AG04450 (cell line): ENCODE results near the gene IL3RA. TPM values are rescaled to one million over a fixed set of nuclear protein-coding genes. Genes with fewer than 3 reads are reported as not detected.

Source experiments
- CTCF ChIA-PET: fragments of 300-600, 350-600 bp; formaldehyde crosslinking; extraction: SDS; loops from one replicate; lab custom pipeline; 2022; ENCODE audit warnings: antibody characterized with exemption, inconsistent platforms; lab: Charles Lee
- POLR2A ChIA-PET: fragments of 350-600 bp; formaldehyde crosslinking; extraction: SDS; loops from one replicate; lab custom pipeline; 2021; ENCODE audit warnings: antibody characterized with exemption, inconsistent platforms; lab: Yijun Ruan, JAX
- DNase-seq: peaks from one replicate; pipeline ENCODE4 v3.0.0-alpha.2; 2011; ENCODE audit warnings: low read depth, low spot score
- H3K27ac ChIP-seq: one replicate; pipeline ENCODE4 v1.5.1; 2012; ENCODE audit warnings: low read depth, low read length, control low read depth
- H3K27me3 ChIP-seq: one replicate; pipeline ENCODE4 v1.6.0; 2012; ENCODE audit warnings: low read length; ENCODE audit not compliant: control insufficient read depth, insufficient read depth
- H3K4me3 ChIP-seq: 2 replicates; pipeline ENCODE4 v1.5.1; 2011; ENCODE audit warnings: mild to moderate bottlenecking, low read depth, low read length, control low read depth
- H3K9me3 ChIP-seq: 2 replicates; pipeline ENCODE4 v1.5.1; 2012; ENCODE audit warnings: low read length; ENCODE audit not compliant: control insufficient read depth, insufficient read depth
- CTCF ChIP-seq: IDR thresholded peaks from 2 replicates; pipeline ENCODE4 v1.5.1; 2011; ENCODE audit warnings: low read depth, low read length, control low read depth, inconsistent platforms
- polyA plus RNA-seq: library from polyadenylated mRNA; depleted of rRNA; stranded (reverse); fragments of >200 nt; gene quantifications from 2 replicates; pipeline ENCODE4 v1.2.3, GENCODE V29; 2011

IL3RA gene
- polyA plus RNA-seq, 1 experiment = not detected

GRCh38 chrX:1316527-1316926 is 20.1 kb upstream of the IL3RA start:
- peaks cover 53% of the 10 kb centered on the region for H3K9me3 ChIP-seq
- no peak overlapping the region for H3K4me3 ChIP-seq
- TF ChIP-seq CTCF = no peak
- H3K27ac ChIP-seq = no peak overlapping the region
- POLR2A ChIA-PET = no interaction called here
- no peak for DNase-seq
- no peaks in the 10 kb centered on the region for H3K27me3 ChIP-seq
- CTCF ChIA-PET = no interaction called here

- peaks cover 64% of the 10 kb centered on the region for H3K9me3 ChIP-seq
- H3K4me3 ChIP-seq = no peak overlapping the region
- no peak overlapping the region for H3K27ac ChIP-seq
- no peak for DNase-seq
- ChIA-PET CTCF (no interaction called here), POLR2A (no interaction called here)
- TF ChIP-seq CTCF = no peak
- no peaks in the 10 kb centered on the region for H3K27me3 ChIP-seq
Measured at GRCh38 chrX:1321674-1322073, 14.9 kb upstream of the IL3RA start.

DNA sequence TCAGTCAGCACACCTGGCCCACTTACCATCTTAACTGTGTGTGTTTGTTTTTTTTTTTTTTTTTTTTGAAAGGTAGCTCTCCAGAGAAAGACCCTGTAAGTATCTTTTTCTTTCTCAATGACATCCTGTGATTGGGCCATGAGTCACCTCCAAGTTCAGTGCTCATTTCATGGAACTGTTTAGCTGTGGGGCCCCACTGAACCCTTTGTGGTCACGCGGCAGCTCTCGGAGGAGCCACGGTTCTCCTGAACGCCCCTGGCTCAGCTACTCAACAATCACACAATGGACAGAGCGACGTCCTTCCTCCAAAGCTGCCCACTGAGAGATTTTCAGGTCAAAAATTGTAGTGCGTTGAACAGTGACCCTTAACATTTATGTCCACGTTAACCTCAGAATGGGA is 14.2 kb upstream of the IL3RA start:
- Histone ChIP-seq H3K9me3 (peaks cover 68% of the 10 kb centered on the region), H3K27ac (no peak overlapping the region), H3K27me3 (no peaks in the 10 kb centered on the region), H3K4me3 (no peak overlapping the region)
- TF ChIP-seq CTCF = no peak
- no peak for DNase-seq
- CTCF ChIA-PET = no interaction called here
- POLR2A ChIA-PET = no interaction called here

GRCh38 chrX:1323315-1323714 is 13.3 kb upstream of the IL3RA start:
- Histone ChIP-seq H3K4me3 (no peak overlapping the region), H3K9me3 (peaks cover 73% of the 10 kb centered on the region), H3K27me3 (no peaks in the 10 kb centered on the region), H3K27ac (no peak overlapping the region)
- TF ChIP-seq CTCF = no peak
- ChIA-PET POLR2A (no interaction called here), CTCF (no interaction called here)
- DNase-seq = no peak

GRCh38 chrX:1325515-1326116 is 11.0 kb upstream of the IL3RA start:
- POLR2A ChIA-PET = no interaction called here
- no peaks in the 10 kb centered on the region for H3K27me3 ChIP-seq
- H3K27ac ChIP-seq = no peak overlapping the region
- H3K9me3 ChIP-seq = peaks cover 80% of the 10 kb centered on the region
- DNase-seq = no peak
- no peak for TF ChIP-seq CTCF
- H3K4me3 ChIP-seq = no peak overlapping the region
- CTCF ChIA-PET = no interaction called here
